Pancreas (tissue), 10 donors: ENCODE data around the gene CDH22. TPM values are rescaled to one million over a fixed set of nuclear protein-coding genes. Genes with fewer than 3 reads are reported as not detected.

Source experiments
- ATAC-seq, 4 donors: fragments of 200-7000 bp; cut with Tn5 transposase; one replicate each; pipeline versions ENCODE4 v1.8.0 to v1.9.1; 2020; ENCODE audit warnings: mild to moderate bottlenecking in 4 of 4, moderate library complexity in 4 of 4
- DNase-seq, 6 donors: peaks; one replicate each; pipeline ENCODE4 v3.0.0-alpha.2; 2020
- FAIRE-seq: peaks from 2 replicates; lab custom pipeline; 2012; peaks lifted over from hg19 to GRCh38; lab: Jason Lieb, UNC
- H3K27ac ChIP-seq, 4 donors: fragments of 200-600 bp; sonication (generic); 1 replicate in 3 of 4; 2 replicates in 1 of 4; pipeline versions ENCODE4 v1.5.0 to v1.8.0; 2020
- H3K27me3 ChIP-seq, 4 donors: fragments of 200-600 bp; one replicate each; pipeline ENCODE4 v1.8.0; 2021
- H3K36me3 ChIP-seq, 3 donors: fragments of 200-600 bp; sonication (generic) in 1 of 3; one replicate each; pipeline versions ENCODE4 v1.5.0 to v1.8.0; 2020 to 2021
- H3K4me1 ChIP-seq, 3 donors: fragments of 200-600 bp; one replicate each; pipeline ENCODE4 v1.8.0; 2021
- H3K4me3 ChIP-seq, 4 donors: fragments of 200-600 bp; sonication (generic) in 2 of 4; one replicate each; pipeline versions ENCODE4 v1.5.0 to v1.8.0; 2020 to 2021
- H3K9me3 ChIP-seq, 4 donors: fragments of 200-600 bp; one replicate each; pipeline ENCODE4 v1.8.0; 2021
- WGBS, 2 donors: extraction: QIAGEN DNeasy Blood & Tissue Kit; methylation state at CpG; one replicate each; pipeline ENCODE4 v1.1.7; 2013; 5-methylcytosine and 5-hydroxymethylcytosine counted together
- intact Hi-C, 3 donors: fragments of 100-400 bp; cut with DNase I; formaldehyde crosslinking; loops; one replicate each; pipeline versions ENCODE4 v1.11.1 to v1.14.2; 2022
- polyA plus RNA-seq, 2 donors: library from polyadenylated mRNA; stranded (reverse); fragments of 200-250 nt; gene quantifications; one replicate each; pipeline ENCODE4 v1.2.3, GENCODE V29; 2013
- total RNA-seq, 6 donors: library from RNA; stranded (reverse); fragmentation: NEBNext Ultra II Directional in 4 of 6; extraction: Animal tissue kit (Norgen Biotek cat#: 25700) in 4 of 6; gene quantifications; one replicate each; pipeline versions ENCODE4 v1.2.1 to v1.2.4, GENCODE V29; 2021 to 2023
- TF ChIP-seq, protein P1 (sequence below), 4 donors: fragments of 200-600 bp; sonication (generic) in 3 of 4; IDR thresholded peaks; one replicate each; pipeline versions ENCODE4 v1.5.0 to v1.8.0; 2021; ENCODE audit warnings: antibody characterized with exemption in 4 of 4
- donor health status: healthy with polysubstance abuse.
- donor health status: DM: no; HTN: no; CAD: no; lungs with moderate emphysema.
- donor health status: DM: no; HTN: no; CAD: no.
- donor health status: control.
- donor health status: control.
- donor health status: Bipolar disorder and iron deficiency.
- donor health status: DM: yes; HTN: yes; CAD: no.
- donor health status: DM: no; HTN: no; CAD: no.
- donor health status: DM: no; HTN: no; CAD: no.
- donor health status: DM: yes; HTN: yes; CAD: no.

The CDH22 gene
- total and polyA plus RNA-seq, 8 donors = 0.97 to 11.9 (median 3.3) TPM

DNA sequence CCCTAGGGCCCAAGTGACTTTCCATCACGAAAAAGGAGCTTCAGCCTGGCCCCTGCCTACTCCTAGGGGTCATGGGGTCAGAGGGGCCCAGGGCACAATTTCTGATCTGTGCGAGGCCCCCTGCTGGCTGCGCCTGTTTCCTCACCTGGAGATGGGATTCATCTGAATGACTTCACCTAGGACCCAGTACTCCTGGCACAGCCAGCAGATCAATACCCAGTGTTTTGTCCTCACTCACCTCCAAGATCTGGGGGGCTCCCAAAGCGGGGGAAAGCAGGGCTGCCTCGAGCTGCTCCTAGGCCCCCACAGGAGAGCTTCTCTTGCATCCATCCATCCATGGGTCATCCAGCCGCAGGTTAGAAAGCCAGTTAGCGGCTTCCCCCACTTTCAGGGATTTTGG is 156.4 kb downstream of the CDH22 start:
- Histone ChIP-seq H3K4me3 (no peak overlapping the region), H3K27me3 (no peaks in the 10 kb centered on the region), H3K36me3 (no peaks in the 10 kb centered on the region), H3K4me1 (no peaks in the 10 kb centered on the region), H3K9me3 (no peaks in the 10 kb centered on the region), H3K27ac (no peak overlapping the region)
- intact Hi-C loops = no loop called here
- DNase-seq (no peak), FAIRE-seq (no peak), ATAC-seq (no peak)
- WGBS, 2 donors = 57 to 59% methylated on average over 7 of the region's 7 CpGs
- TF ChIP-seq, protein P1, sequence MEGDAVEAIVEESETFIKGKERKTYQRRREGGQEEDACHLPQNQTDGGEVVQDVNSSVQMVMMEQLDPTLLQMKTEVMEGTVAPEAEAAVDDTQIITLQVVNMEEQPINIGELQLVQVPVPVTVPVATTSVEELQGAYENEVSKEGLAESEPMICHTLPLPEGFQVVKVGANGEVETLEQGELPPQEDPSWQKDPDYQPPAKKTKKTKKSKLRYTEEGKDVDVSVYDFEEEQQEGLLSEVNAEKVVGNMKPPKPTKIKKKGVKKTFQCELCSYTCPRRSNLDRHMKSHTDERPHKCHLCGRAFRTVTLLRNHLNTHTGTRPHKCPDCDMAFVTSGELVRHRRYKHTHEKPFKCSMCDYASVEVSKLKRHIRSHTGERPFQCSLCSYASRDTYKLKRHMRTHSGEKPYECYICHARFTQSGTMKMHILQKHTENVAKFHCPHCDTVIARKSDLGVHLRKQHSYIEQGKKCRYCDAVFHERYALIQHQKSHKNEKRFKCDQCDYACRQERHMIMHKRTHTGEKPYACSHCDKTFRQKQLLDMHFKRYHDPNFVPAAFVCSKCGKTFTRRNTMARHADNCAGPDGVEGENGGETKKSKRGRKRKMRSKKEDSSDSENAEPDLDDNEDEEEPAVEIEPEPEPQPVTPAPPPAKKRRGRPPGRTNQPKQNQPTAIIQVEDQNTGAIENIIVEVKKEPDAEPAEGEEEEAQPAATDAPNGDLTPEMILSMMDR (IDR thresholded peaks at IDR 0.05) = no peak

- TF ChIP-seq, protein P1 (IDR thresholded peaks at IDR 0.05) = no peak
- FAIRE-seq (no peak), DNase-seq (no peak), ATAC-seq (no peak)
- Histone ChIP-seq H3K36me3 (no peaks in the 10 kb centered on the region), H3K27ac (no peak overlapping the region), H3K9me3 (no peaks in the 10 kb centered on the region), H3K27me3 (no peaks in the 10 kb centered on the region), H3K4me1 (no peaks in the 10 kb centered on the region), H3K4me3 (no peak overlapping the region)
- WGBS, 2 donors = 67 to 68% methylated on average over 5 of the region's 5 CpGs
- intact Hi-C loops = no loop called here
These were observed 157.4 kb downstream of the CDH22 start for GRCh38 chr20:46150943-46151342.

DNA sequence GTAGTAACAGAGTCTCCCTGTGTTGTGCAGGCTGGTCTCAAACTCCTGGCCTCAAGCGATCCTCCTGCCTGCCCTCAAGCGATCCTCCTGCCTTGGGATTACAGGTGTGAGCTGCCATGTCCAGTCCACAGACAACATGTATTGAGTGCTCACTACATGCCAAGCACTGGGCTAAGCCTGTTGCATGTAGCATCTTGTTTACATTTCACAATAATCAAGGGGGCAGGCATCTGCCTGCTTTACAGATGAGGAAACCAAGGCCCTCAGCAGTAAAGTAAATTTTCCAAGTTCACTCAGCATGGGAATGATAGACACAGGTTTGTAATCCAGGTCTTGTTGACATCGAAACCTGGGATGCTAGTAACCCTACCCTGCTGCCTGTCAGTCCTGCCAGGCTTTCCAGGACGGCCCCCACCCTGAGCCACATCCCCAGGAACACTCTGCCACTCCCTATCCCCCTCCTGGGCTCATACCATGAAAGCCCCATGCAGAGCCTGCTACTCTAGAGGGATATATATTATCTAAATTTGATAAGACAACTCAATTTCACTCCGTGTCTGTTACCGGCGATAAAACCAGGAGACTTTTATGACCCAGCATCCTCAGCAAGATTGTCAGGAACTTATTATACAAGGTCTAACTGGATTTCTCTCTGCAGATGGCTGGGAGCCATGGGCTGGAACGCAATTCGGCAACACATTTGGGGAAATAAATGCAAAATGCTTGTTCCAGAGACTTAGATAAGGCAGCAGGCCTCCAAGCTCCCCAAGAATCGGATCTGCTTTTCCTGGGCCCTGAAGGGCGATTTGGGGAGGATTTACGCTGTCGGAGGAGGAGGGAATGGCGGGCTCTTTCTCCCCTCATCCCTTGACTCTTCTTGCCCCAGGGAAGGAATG is 159.7 kb downstream of the CDH22 start:
- Histone ChIP-seq H3K27ac (no peak overlapping the region), H3K27me3 (no peaks in the 10 kb centered on the region), H3K36me3 (no peaks in the 10 kb centered on the region), H3K4me1 (no peaks in the 10 kb centered on the region), H3K4me3 (no peak overlapping the region), H3K9me3 (no peaks in the 10 kb centered on the region)
- no peak for FAIRE-seq
- no peak for DNase-seq
- intact Hi-C loops = no loop called here
- ATAC-seq = no peak
- 69 to 75% methylated on average over 14 of the region's 14 CpGs for WGBS, 2 donors
- TF ChIP-seq, protein P1 (IDR thresholded peaks at IDR 0.05) = no peak

DNA sequence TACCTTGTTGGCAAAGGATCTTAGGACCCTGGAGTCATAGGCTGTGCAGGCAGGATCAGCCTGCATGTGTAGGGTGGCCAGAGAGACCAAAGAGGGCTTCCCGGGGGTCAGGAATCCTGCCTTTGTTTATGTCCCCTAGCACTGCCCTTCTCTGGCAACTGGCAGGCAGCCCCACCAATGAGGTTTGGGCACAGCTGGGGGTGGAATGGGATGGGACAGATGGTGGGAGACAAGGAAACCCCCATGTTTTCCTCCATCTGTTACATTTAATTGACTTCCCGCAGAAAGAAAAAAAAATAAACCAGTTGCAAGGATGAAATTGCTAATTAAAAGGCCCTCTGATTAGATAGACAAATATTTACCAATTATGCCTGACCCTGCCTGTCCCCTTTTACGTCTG is 162.6 kb downstream of the CDH22 start:
- intact Hi-C loops = no loop called here
- no peaks in the 10 kb centered on the region for H3K27me3 ChIP-seq
- DNase-seq (no peak), ATAC-seq (peak in 1 of 4 donors; percentile 31), FAIRE-seq (no peak)
- H3K36me3 ChIP-seq = no peaks in the 10 kb centered on the region
- H3K4me3 ChIP-seq = no peak overlapping the region
- H3K27ac ChIP-seq = no peak overlapping the region
- H3K9me3 ChIP-seq = no peaks in the 10 kb centered on the region
- no peaks in the 10 kb centered on the region for H3K4me1 ChIP-seq
- 36 to 44% methylated on average over 3 of the region's 3 CpGs for WGBS, 2 donors
- TF ChIP-seq, protein P1 (IDR thresholded peaks at IDR 0.05) = no peak

DNA sequence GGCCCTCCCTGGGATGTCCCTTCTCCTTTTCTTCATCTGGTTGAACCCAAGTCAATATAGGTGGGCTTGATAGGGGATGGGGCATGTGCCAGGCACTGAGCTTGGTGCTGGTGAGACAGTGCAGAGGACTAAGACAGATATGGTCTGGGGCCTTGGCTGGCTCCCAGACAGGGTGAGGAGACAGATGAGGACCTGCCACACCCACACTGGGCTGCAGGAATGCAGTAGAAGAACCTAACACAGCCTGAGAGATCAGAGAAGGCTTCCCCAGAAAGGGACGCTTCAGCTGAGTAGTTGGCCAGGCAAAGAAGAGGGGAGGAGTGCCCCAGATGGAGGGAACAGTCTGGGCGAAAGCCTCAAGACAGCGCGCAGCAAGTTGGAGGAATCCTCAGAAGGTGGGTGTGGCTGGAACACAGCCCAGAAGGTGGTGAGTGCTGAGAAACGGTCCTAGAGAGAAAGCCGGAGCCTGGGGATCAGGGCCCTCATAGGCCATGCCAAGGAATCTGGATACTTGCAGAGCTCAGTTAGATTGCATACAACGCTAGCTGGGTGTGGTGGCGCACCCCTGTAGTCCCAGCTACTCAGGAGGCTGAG is 163.8 kb downstream of the CDH22 start:
- H3K27me3 ChIP-seq = no peaks in the 10 kb centered on the region
- no peak overlapping the region for H3K27ac ChIP-seq
- H3K4me3 ChIP-seq = no peak overlapping the region
- no peaks in the 10 kb centered on the region for H3K36me3 ChIP-seq
- H3K4me1 ChIP-seq = no peaks in the 10 kb centered on the region
- WGBS, 2 donors = 71 to 77% methylated on average over 8 of the region's 8 CpGs
- ATAC-seq (no peak), FAIRE-seq (no peak), DNase-seq (peak in 1 of 6 donors; percentile 13)
- H3K9me3 ChIP-seq = no peaks in the 10 kb centered on the region
- TF ChIP-seq, protein P1 (IDR thresholded peaks at IDR 0.05) = no peak
- intact Hi-C loops = no loop called here
